Measurements from ENCODE around the gene EIF4H. TPM values are rescaled to one million over a fixed set of nuclear protein-coding genes. Genes with fewer than 3 reads are reported as not detected.

EIF4H gene
- polyA plus RNA-seq, 1 experiment = 393 TPM

- POLR2A ChIA-PET = interaction anchor here (0.6 kb wide), 1 partner anchor 10 kb away, joined by 4 read pairs; no protein-coding TSS in a partner anchor
- Histone ChIP-seq H3K4me3 (ENCODE audit: low read depth, low read length) (no peak overlapping the region), H3K27me3 (ENCODE audit: control insufficient read depth, insufficient read depth, low read length) (no peaks in the 10 kb centered on the region), H3K36me3 (ENCODE audit: control insufficient read depth, insufficient read depth, low read length) (peaks cover 1% of the 10 kb centered on the region)
- TF ChIP-seq CTCF (IDR thresholded peaks at IDR 0.05; ENCODE audit: insufficient read depth, low read depth, low read length) = no peak
- CTCF ChIA-PET = interaction anchor here (1.3 to 1.4 kb wide), 2 partner anchors 24 to 25 kb away, joined by 3 to 4 read pairs; no protein-coding TSS in a partner anchor
- DNase-seq (ENCODE audit: low read depth) = no peak
Observed at GRCh38 chr7:74180866-74181265, 6.7 kb downstream of the EIF4H start.

GRCh38 chr7:74181821-74182220 is 7.7 kb downstream of the EIF4H start:
- POLR2A ChIA-PET = no interaction called here
- Histone ChIP-seq H3K4me3 (ENCODE audit: low read depth, low read length) (no peak overlapping the region), H3K27me3 (ENCODE audit: control insufficient read depth, insufficient read depth, low read length) (no peaks in the 10 kb centered on the region), H3K36me3 (ENCODE audit: control insufficient read depth, insufficient read depth, low read length) (peaks cover 1% of the 10 kb centered on the region)
- no peak for DNase-seq (ENCODE audit: low read depth)
- CTCF ChIA-PET = interaction anchor here (0.8 to 1.1 kb wide), 2 partner anchors 22 to 113 kb away, joined by 3 read pairs; no protein-coding TSS in a partner anchor
- TF ChIP-seq CTCF (IDR thresholded peaks at IDR 0.05; ENCODE audit: insufficient read depth, low read depth, low read length) = no peak

DNA sequence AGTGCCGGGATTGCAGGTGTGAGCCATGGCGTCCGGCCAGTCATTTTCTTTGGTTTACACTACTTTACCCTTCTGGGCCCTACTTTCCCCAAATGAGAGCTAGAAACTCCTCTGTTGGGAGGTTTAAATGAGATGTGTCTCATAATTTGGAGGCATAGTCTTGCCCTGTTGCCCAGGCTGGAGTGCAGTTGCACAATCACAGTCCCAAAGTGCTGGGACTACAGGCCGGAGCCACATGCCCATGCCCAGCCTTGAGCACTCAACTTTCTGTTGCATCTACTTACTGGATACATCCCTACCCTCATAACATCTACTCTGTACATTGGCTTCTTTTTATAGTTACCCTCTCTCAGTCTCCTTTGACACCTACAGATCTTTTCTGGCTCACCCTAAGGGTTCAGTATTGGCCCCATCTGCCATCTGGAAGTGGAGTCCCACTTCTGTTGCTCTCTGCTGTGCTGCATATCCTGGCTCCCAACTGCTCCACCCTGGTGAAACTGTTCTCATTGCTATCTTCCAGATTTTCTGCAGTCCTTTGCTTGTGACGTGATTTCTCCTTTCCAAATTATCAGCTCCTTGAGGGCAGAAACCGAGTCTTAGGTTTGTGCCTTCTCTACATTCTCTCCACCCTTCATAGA is 8.4 kb downstream of the EIF4H start:
- peaks cover 1% of the 10 kb centered on the region for H3K36me3 ChIP-seq (ENCODE audit: control insufficient read depth, insufficient read depth, low read length)
- no peak for TF ChIP-seq CTCF (IDR thresholded peaks at IDR 0.05; ENCODE audit: insufficient read depth, low read depth, low read length)
- DNase-seq (ENCODE audit: low read depth) = no peak
- POLR2A ChIA-PET = no interaction called here
- H3K27me3 ChIP-seq (ENCODE audit: control insufficient read depth, insufficient read depth, low read length) = no peaks in the 10 kb centered on the region
- no peak overlapping the region for H3K4me3 ChIP-seq (ENCODE audit: low read depth, low read length)
- CTCF ChIA-PET = interaction anchor here (0.6 to 1.1 kb wide), 3 partner anchors 21 to 114 kb away, joined by 3 read pairs; partner anchors contain the start of gene LAT2

- ChIA-PET POLR2A (interaction anchor here (0.6 kb wide), 1 partner anchor 341 kb away, joined by 4 read pairs; no protein-coding TSS in a partner anchor), CTCF (interaction anchor here (0.8 to 1.8 kb wide), 3 partner anchors 23 to 119 kb away, joined by 3 to 6 read pairs (median 3); no protein-coding TSS in a partner anchor)
- peaks cover 1% of the 10 kb centered on the region; the same call in 1 of the 2 replicates for H3K36me3 ChIP-seq (ENCODE audit: control insufficient read depth, insufficient read depth, low read length)
- no peak for TF ChIP-seq CTCF (IDR thresholded peaks at IDR 0.05; ENCODE audit: insufficient read depth, low read depth, low read length)
- no peaks in the 10 kb centered on the region for H3K27me3 ChIP-seq (ENCODE audit: control insufficient read depth, insufficient read depth, low read length)
- no peak overlapping the region for H3K4me3 ChIP-seq (ENCODE audit: low read depth, low read length)
- no peak for DNase-seq (ENCODE audit: low read depth)
Observed at GRCh38 chr7:74183142-74183541, 9.0 kb downstream of the EIF4H start.

- DNase-seq (ENCODE audit: low read depth) = no peak
- Histone ChIP-seq H3K36me3 (ENCODE audit: control insufficient read depth, insufficient read depth, low read length) (peaks cover 4% of the 10 kb centered on the region; the same call in 1 of the 2 replicates), H3K27me3 (ENCODE audit: control insufficient read depth, insufficient read depth, low read length) (no peaks in the 10 kb centered on the region), H3K4me3 (ENCODE audit: low read depth, low read length) (no peak overlapping the region)
- POLR2A ChIA-PET = interaction anchor here (0.6 kb wide), 1 partner anchor 341 kb away, joined by 4 read pairs; no protein-coding TSS in a partner anchor
- TF ChIP-seq CTCF (IDR thresholded peaks at IDR 0.05; ENCODE audit: insufficient read depth, low read depth, low read length) = peak; percentile 23
- CTCF ChIA-PET = interaction anchor here (0.8 to 1.8 kb wide), 3 partner anchors 23 to 119 kb away, joined by 3 to 6 read pairs (median 3); no protein-coding TSS in a partner anchor
Observed at GRCh38 chr7:74183653-74184450, 9.7 kb downstream of the EIF4H start.

Data from BJ (cell line).